Right ventricle myocardium superior (tissue), 1 donor: Measurements from ENCODE around the gene TNFSF18. TPM values are rescaled to one million over a fixed set of nuclear protein-coding genes. Genes with fewer than 3 reads are reported as not detected.

Experiments
- ATAC-seq: fragments of 200-7000 bp; cut with Tn5 transposase; one replicate; pipeline ENCODE4 v1.9.1; 2020; ENCODE audit warnings: mild to moderate bottlenecking; ENCODE audit not compliant: poor library complexity
- DNase-seq: peaks from one replicate; pipeline ENCODE4 v3.0.0-alpha.2; 2020
- intact Hi-C: fragments of 100-400 bp; cut with DNase I; formaldehyde crosslinking; loops from one replicate; pipeline ENCODE4 v1.11.2; 2022
- total RNA-seq: library from RNA; stranded (reverse); fragmentation: NEBNext Ultra II Directional; extraction: Animal tissue kit (Norgen Biotek cat#: 25700); gene quantifications from one replicate; pipeline ENCODE4 v1.2.1, GENCODE V29; 2021
- donor health status: DM: no; HTN: yes; CAD: no; lungs with severe emphysema.

Gene TNFSF18
- total RNA-seq, 1 donor from 2014 or later: not detected

DNA sequence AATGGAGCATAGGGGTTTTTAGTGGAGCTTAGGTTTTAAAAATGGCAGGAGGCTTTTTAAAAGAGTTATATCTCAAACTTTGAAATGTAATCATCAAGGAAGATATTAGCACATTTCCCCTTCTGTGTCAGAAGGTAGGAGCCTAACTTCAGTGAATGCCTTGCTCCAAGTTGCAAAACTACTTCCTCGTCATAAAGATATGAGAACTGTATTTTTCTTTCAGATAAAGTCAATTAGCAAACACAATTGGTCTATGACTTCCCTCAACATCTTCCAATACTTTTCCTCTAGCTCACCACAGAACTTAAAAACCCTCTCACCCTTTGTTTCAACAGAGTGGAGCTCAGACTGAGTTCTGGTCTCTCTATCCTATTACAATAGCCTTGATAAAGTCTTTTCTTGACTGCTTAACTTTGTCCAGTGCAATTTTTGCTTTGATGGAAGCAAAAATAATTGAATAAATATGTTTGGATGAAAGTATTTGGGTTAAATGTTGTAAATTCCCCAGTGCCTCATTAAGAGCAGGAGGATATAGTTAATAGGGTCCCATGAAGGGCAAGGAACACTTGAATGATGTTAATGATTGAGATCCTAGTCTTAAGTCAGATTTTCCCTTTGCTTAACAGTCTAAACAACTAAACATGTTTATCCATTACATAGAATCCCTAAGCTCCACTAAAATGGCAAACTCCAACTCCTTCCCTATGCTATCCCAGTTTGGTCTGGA, 58.9 kb downstream of the TNFSF18 start:
- intact Hi-C loops: no loop called here
- DNase-seq: no peak
- no peak for ATAC-seq

DNA sequence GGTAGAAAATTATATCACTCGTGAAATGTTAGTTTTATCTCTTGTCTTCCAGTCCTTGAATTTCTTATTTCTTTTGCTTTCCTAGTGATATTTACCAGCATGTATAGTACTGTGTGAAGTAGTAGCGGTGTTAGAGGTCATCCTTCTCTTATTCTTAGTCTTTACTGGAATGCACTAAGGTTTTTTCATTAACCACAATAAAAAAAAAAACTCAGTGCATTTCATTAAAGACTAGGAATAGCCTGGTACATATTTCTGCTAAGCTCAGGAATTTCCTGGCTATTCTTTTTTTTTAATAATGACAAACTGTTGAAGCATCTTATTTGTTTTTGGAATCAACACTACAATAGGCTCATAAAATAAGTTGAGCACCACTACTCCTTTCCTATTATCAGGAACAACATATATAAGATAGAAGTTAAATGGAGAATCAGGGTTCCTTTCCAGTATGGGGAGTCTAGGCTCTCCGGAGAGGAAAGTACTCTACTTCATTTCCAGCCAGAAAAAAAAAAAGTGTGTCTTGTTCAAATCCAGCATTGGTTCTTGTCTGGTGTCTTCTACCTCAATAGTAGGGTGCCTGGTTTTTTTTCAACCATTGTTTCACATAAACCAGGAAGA, 60.0 kb downstream of the TNFSF18 start:
- intact Hi-C loops: no loop called here
- no peak for DNase-seq
- no peak for ATAC-seq

Other genes with a start within 250 kb of the TNFSF18 start
- gene TNFSF4, start 156.4 kb upstream of the TNFSF18 start, total RNA-seq: 0.73 TPM